ENCODE data around the gene SH3GLB1. TPM values are rescaled to one million over a fixed set of nuclear protein-coding genes. Genes with fewer than 3 reads are reported as not detected.

The SH3GLB1 gene
- total and polyA plus RNA-seq, 2 donors (not counting 1 experiment from before 2014, with no cell fraction given) = 13.2 to 57.3 TPM

DNA sequence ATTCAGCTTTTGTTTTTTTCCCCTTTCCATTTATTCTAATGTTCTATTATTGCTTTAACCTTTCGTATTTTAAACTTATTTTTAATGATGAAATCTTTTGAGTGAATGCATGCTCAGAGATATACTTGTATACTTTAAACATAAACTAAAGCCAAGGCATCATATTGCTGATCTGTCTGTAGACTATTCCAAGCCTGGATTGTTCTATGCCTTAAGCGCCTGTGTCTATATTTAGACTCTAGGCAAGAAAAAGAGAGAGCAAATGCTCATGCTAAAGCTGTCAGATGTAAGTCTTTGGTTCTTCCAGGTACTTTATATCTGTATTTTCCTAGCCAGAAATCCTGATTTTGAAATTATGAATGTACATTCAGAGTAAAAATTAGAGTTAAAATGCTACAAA lies 14.4 kb downstream of the SH3GLB1 start:
- CTCF ChIA-PET = interaction anchor here (0.7 to 1.3 kb wide), 5 partner anchors 13 to 219 kb away, joined by 3 to 7 read pairs (median 4); partner anchors contain the start of gene SH3GLB1
- no peaks in the 10 kb centered on the region for H3K9me3 ChIP-seq (ENCODE audit: control extremely low read depth in 1 of 3, control insufficient read depth in 2 of 3, insufficient read depth in 1 of 3, low read length in 2 of 3)
- POLR2A ChIA-PET = no interaction called here
- H2AFZ ChIP-seq (ENCODE audit: insufficient read depth, low read depth, low read length, poor library complexity, severe bottlenecking) = no peak overlapping the region
- H3K27me3 ChIP-seq (replicated peaks in 1 of 4; ENCODE audit: control extremely low read depth in 1 of 4, control insufficient read depth in 3 of 4, insufficient read depth in 4 of 4, low read length in 3 of 4) = no peaks in the 10 kb centered on the region
- DNase-seq (no peak), ATAC-seq (ENCODE audit: low read depth) (no peak)
- H3K9me3 Mint-ChIP-seq (ENCODE audit: insufficient read depth) = no peaks in the 10 kb centered on the region
- no CpG with 5 or more reads among the region's 2 CpGs for WGBS (ENCODE audit: insufficient coverage)
- peaks cover 9 to 32% of the 10 kb centered on the region in 2 experiments for H3K36me3 ChIP-seq (replicated peaks in 1 of 2; ENCODE audit: control extremely low read depth in 1 of 2, control insufficient read depth in 1 of 2, extremely low read depth in 1 of 2, insufficient read depth in 2 of 2, low read length in 1 of 2)
- no peak overlapping the region for H3K4me3 ChIP-seq (ENCODE audit: control extremely low read depth in 1 of 5, extremely low read depth in 1 of 5, insufficient read depth in 1 of 5, low read depth in 2 of 5, low read length in 4 of 5)
- H3K4me1 ChIP-seq (ENCODE audit: control insufficient read depth in 2 of 2, insufficient read depth in 2 of 2, low read length in 2 of 2) = no peaks in the 10 kb centered on the region
- intact Hi-C loops (cut with micrococcal nuclease) = no loop called here
- no peak overlapping the region for H3K4me2 ChIP-seq (replicated peaks; ENCODE audit: low read depth, low read length, poor library complexity, severe bottlenecking)
- peaks cover 19% of the 10 kb centered on the region for H3K4me1 Mint-ChIP-seq
- H3K9ac ChIP-seq (ENCODE audit: low read length) = no peak overlapping the region
- no peaks in the 10 kb centered on the region for H3K27me3 Mint-ChIP-seq
- TF ChIP-seq, protein P1, sequence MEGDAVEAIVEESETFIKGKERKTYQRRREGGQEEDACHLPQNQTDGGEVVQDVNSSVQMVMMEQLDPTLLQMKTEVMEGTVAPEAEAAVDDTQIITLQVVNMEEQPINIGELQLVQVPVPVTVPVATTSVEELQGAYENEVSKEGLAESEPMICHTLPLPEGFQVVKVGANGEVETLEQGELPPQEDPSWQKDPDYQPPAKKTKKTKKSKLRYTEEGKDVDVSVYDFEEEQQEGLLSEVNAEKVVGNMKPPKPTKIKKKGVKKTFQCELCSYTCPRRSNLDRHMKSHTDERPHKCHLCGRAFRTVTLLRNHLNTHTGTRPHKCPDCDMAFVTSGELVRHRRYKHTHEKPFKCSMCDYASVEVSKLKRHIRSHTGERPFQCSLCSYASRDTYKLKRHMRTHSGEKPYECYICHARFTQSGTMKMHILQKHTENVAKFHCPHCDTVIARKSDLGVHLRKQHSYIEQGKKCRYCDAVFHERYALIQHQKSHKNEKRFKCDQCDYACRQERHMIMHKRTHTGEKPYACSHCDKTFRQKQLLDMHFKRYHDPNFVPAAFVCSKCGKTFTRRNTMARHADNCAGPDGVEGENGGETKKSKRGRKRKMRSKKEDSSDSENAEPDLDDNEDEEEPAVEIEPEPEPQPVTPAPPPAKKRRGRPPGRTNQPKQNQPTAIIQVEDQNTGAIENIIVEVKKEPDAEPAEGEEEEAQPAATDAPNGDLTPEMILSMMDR (IDR thresholded peaks at IDR 0.05) = no peak
- no peak for TF ChIP-seq EZH2 (IDR thresholded peaks at IDR 0.05; ENCODE audit: borderline replicate concordance, insufficient read depth, low read depth, low read length, poor library complexity, severe bottlenecking)
- no peak overlapping the region for H3K27ac ChIP-seq (ENCODE audit: low read length in 2 of 2)
- no peak overlapping the region for H3K4me3 Mint-ChIP-seq
- H3K27ac Mint-ChIP-seq = no peak overlapping the region
- H4K20me1 ChIP-seq (ENCODE audit: control insufficient read depth, insufficient read depth, low read length, poor library complexity, severe bottlenecking) = peaks cover 52% of the 10 kb centered on the region
- peaks cover 35% of the 10 kb centered on the region for H3K79me2 ChIP-seq (ENCODE audit: control insufficient read depth, insufficient read depth, low read length)

DNA sequence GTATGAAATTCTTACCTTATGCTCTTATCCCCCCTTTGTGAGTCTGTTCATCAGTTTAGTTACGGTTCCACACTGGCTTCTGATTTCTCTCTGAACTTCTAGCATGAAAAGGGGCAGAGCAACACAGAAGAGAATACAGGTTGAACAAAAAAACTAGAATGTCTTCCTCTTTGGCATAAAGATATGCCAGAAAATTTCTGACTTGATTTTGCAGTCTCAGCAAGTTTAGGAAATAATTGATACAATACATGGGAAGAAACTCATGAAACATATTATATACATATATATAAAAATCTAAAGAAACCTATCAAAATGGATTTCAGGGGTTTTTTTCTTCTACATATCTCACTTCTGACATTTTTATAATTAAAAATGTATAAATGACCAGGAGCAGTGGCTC lies 27.0 kb downstream of the SH3GLB1 start:
- Histone ChIP-seq H4K20me1 (ENCODE audit: control insufficient read depth, insufficient read depth, low read length, poor library complexity, severe bottlenecking) (no peaks in the 10 kb centered on the region), H3K79me2 (ENCODE audit: control insufficient read depth, insufficient read depth, low read length) (no peaks in the 10 kb centered on the region), H3K9ac (ENCODE audit: low read length) (no peak overlapping the region), H3K4me3 (ENCODE audit: control extremely low read depth in 1 of 5, extremely low read depth in 1 of 5, insufficient read depth in 1 of 5, low read depth in 2 of 5, low read length in 4 of 5) (no peak overlapping the region), H3K27me3 (replicated peaks in 1 of 4; ENCODE audit: control extremely low read depth in 1 of 4, control insufficient read depth in 3 of 4, insufficient read depth in 4 of 4, low read length in 3 of 4) (no peaks in the 10 kb centered on the region), H3K9me3 (ENCODE audit: control extremely low read depth in 1 of 3, control insufficient read depth in 2 of 3, insufficient read depth in 1 of 3, low read length in 2 of 3) (no peaks in the 10 kb centered on the region), H3K36me3 (replicated peaks in 1 of 2; ENCODE audit: control extremely low read depth in 1 of 2, control insufficient read depth in 1 of 2, extremely low read depth in 1 of 2, insufficient read depth in 2 of 2, low read length in 1 of 2) (peaks cover 25 to 45% of the 10 kb centered on the region in 2 experiments), H3K4me2 (replicated peaks; ENCODE audit: low read depth, low read length, poor library complexity, severe bottlenecking) (no peak overlapping the region), H3K27ac (ENCODE audit: low read length in 2 of 2) (no peak overlapping the region), H2AFZ (ENCODE audit: insufficient read depth, low read depth, low read length, poor library complexity, severe bottlenecking) (no peak overlapping the region), H3K4me1 (ENCODE audit: control insufficient read depth in 2 of 2, insufficient read depth in 2 of 2, low read length in 2 of 2) (no peaks in the 10 kb centered on the region)
- CTCF ChIA-PET = interaction anchor here (1.2 kb wide), 1 partner anchor 231 kb away, joined by 4 read pairs; no protein-coding TSS in a partner anchor
- DNase-seq (no peak), ATAC-seq (ENCODE audit: low read depth) (no peak)
- H3K4me3 Mint-ChIP-seq = no peak overlapping the region
- WGBS (ENCODE audit: insufficient coverage) = 100% methylated on average over 1 of the region's 1 CpG
- intact Hi-C loops (cut with micrococcal nuclease) = loop anchor here (10.0 kb wide), 1 partner anchor 233 kb away; no protein-coding TSS in a partner anchor
- TF ChIP-seq, protein P1 (IDR thresholded peaks at IDR 0.05) = no peak
- TF ChIP-seq EZH2 (IDR thresholded peaks at IDR 0.05; ENCODE audit: borderline replicate concordance, insufficient read depth, low read depth, low read length, poor library complexity, severe bottlenecking) = no peak
- no peaks in the 10 kb centered on the region for H3K4me1 Mint-ChIP-seq
- H3K27me3 Mint-ChIP-seq = no peaks in the 10 kb centered on the region
- no peaks in the 10 kb centered on the region for H3K9me3 Mint-ChIP-seq (ENCODE audit: insufficient read depth)
- no peak overlapping the region for H3K27ac Mint-ChIP-seq
- POLR2A ChIA-PET = no interaction called here
